HepG2 (cell line): Measurements from ENCODE around the gene NOL11. TPM values are rescaled to one million over a fixed set of nuclear protein-coding genes. Genes with fewer than 3 reads are reported as not detected.
A peak's percentile ranks its signal among the peaks of the same experiment; 100 is the strongest.

Source experiments
- ATAC-seq: fragments of 200-7000 bp; cut with Tn5 transposase; 3 replicates; pipeline ENCODE4 v1.9.1; 2020; ENCODE audit warnings: mild to moderate bottlenecking, moderate library complexity
- BruUV-seq: library from RNA; stranded (reverse); fragments of 400-500 nt; replicated peaks from 2 replicates; lab custom pipeline; 2021; lab: Mats Ljungman, UMichigan
- CTCF ChIA-PET: fragments of 300-600 bp; formaldehyde crosslinking; extraction: SDS; loops from one replicate; lab custom pipeline; 2021; ENCODE audit warnings: low total read pairs, inconsistent platforms, low intra/inter-chr PET ratio; lab: Yijun Ruan, JAX
- POLR2A ChIA-PET: fragments of 350-600 bp; sonication (Branson Sonifier 250); formaldehyde crosslinking; loops from one replicate; lab custom pipeline; 2020; ENCODE audit warnings: antibody characterized with exemption, inconsistent platforms; lab: Yijun Ruan, JAX
- DNase-seq: peaks from one replicate; pipeline ENCODE4 v3.0.0-alpha.2; 2015; ENCODE audit warnings: low spot score
- FAIRE-seq: peaks from 3 replicates; lab custom pipeline; 2011; peaks lifted over from hg19 to GRCh38; lab: Jason Lieb, UNC
- H2AFZ ChIP-seq: one replicate; pipeline ENCODE4 v1.6.1; 2011; ENCODE audit warnings: low read length, inconsistent platforms
- H3K27ac ChIP-seq: fragments of 300-600 bp; 3 replicates; pipeline ENCODE4 v1.8.0; 2011; ENCODE audit warnings: mixed run types, mild to moderate bottlenecking, mixed read lengths, low read length, inconsistent platforms; ENCODE audit not compliant: insufficient read depth; ENCODE audit errors: extremely low read length
- H3K27me3 ChIP-seq, 2 experiments: fragments of 200-600 bp in 1 of 2; 2 replicates in 1 of 2; 3 replicates in 1 of 2; pipeline versions ENCODE4 v1.6.0 to v1.8.0; 2011; ENCODE audit warnings: low read length in 2 of 2, mild to moderate bottlenecking in 2 of 2, moderate library complexity in 2 of 2, inconsistent platforms in 1 of 2; ENCODE audit not compliant: insufficient read depth in 2 of 2, control insufficient read depth in 1 of 2
- H3K36me3 ChIP-seq, 2 experiments: fragments of 200-600 bp in 1 of 2; replicated peaks in 1 of 2; 2 replicates in 1 of 2; 3 replicates in 1 of 2; pipeline versions ENCODE4 v1.5.1 to v1.8.0; 2011; ENCODE audit warnings: low read length in 2 of 2, inconsistent platforms in 1 of 2; ENCODE audit not compliant: insufficient read depth in 2 of 2, control insufficient read depth in 1 of 2
- H3K4me1 ChIP-seq: 2 replicates; pipeline ENCODE4 v1.5.1; 2012; ENCODE audit warnings: low read length, inconsistent platforms; ENCODE audit not compliant: insufficient read depth
- H3K4me2 ChIP-seq: 2 replicates; pipeline ENCODE4 v1.6.0; 2011; ENCODE audit warnings: low read depth, low read length, inconsistent platforms
- H3K4me3 ChIP-seq, 3 experiments: fragments of 200-600 bp in 1 of 3; sonication (generic), shearing (Covaris generic) in 1 of 3; replicated peaks in 1 of 3; 2 replicates each; pipeline ENCODE4 v1.5.1; 2011 to 2016; ENCODE audit warnings: low read length in 3 of 3, inconsistent platforms in 2 of 3, low read depth in 2 of 3, mild to moderate bottlenecking in 2 of 3, control low read depth in 1 of 3, mixed read lengths in 1 of 3; ENCODE audit not compliant: insufficient read depth in 1 of 3
- H3K79me2 ChIP-seq: one replicate; pipeline ENCODE4 v1.6.1; 2011; ENCODE audit warnings: low read length, inconsistent platforms; ENCODE audit not compliant: insufficient read depth
- H3K9ac ChIP-seq: 2 replicates; pipeline ENCODE4 v1.6.0; 2011; ENCODE audit warnings: mild to moderate bottlenecking, low read depth, low read length, inconsistent platforms; ENCODE audit not compliant: insufficient read depth
- H3K9me3 ChIP-seq: 2 replicates; pipeline ENCODE4 v1.5.1; 2012; ENCODE audit warnings: mild to moderate bottlenecking, low read length
- H4K20me1 ChIP-seq: 2 replicates; pipeline ENCODE4 v1.6.0; 2011; ENCODE audit warnings: inconsistent platforms, mild to moderate bottlenecking, low read length, moderate library complexity; ENCODE audit not compliant: insufficient read depth
- ISX ChIP-seq: sonication (generic); formaldehyde crosslinking; conservative IDR thresholded peaks from 2 replicates; pipeline ENCODE4 v1.5.0; 2020; ENCODE audit warnings: missing genetic modification reagents
- PAF1 ChIP-seq: IDR thresholded peaks from 2 replicates; pipeline ENCODE4 v1.6.1; 2016; ENCODE audit warnings: missing genetic modification reagents, missing compliant biosample characterization
- SOX6 ChIP-seq, 2 experiments: fragments of 450-650 bp in 1 of 2; sonication (generic) in 1 of 2; formaldehyde crosslinking in 1 of 2; IDR thresholded peaks; 2 replicates each; pipeline versions ENCODE4 v1.4.0 to v1.6.1; 2017 to 2020; ENCODE audit warnings: antibody characterized with exemption in 1 of 2, mild to moderate bottlenecking in 1 of 2, missing genetic modification reagents in 1 of 2
- ZBTB40 ChIP-seq, 2 experiments: fragments of 450-650 bp in 1 of 2; sonication (generic) in 1 of 2; formaldehyde crosslinking in 1 of 2; IDR thresholded peaks; 2 replicates each; pipeline versions ENCODE4 v1.6.1 to v1.8.0; 2016 to 2022; ENCODE audit warnings: antibody characterized with exemption in 1 of 2, mild to moderate bottlenecking in 1 of 2, missing genetic modification reagents in 1 of 2
- ZKSCAN5 ChIP-seq: sonication (generic); formaldehyde crosslinking; IDR thresholded peaks from 2 replicates; pipeline ENCODE4 v1.5.1; 2020; ENCODE audit warnings: mild to moderate bottlenecking, missing genetic modification reagents
- ZNF441 ChIP-seq: sonication (generic); formaldehyde crosslinking; IDR thresholded peaks from 2 replicates; pipeline ENCODE4 v1.7.0; 2021; ENCODE audit warnings: missing genetic modification reagents, borderline replicate concordance
- ZNF558 ChIP-seq: sonication (generic); formaldehyde crosslinking; IDR thresholded peaks from 2 replicates; pipeline ENCODE4 v1.9.0; 2022; ENCODE audit warnings: mild to moderate bottlenecking, missing genetic modification reagents, borderline replicate concordance
- ZNF576 ChIP-seq: sonication (generic); formaldehyde crosslinking; IDR thresholded peaks from 2 replicates; pipeline ENCODE4 v1.4.0; 2020; ENCODE audit warnings: mild to moderate bottlenecking, missing genetic modification reagents
- ZSCAN29 ChIP-seq: sonication (generic); formaldehyde crosslinking; conservative IDR thresholded peaks from 2 replicates; pipeline ENCODE4 v1.4.0; 2020; ENCODE audit warnings: mild to moderate bottlenecking, missing genetic modification reagents
- WGBS: methylation state at CpG from one replicate; pipeline ENCODE4 v1.1.6; 2017; ENCODE audit warnings: low lambda C conversion rate; 5-methylcytosine and 5-hydroxymethylcytosine counted together
- in situ Hi-C: cut with HindIII; loops from 2 replicates; pipeline ENCODE4 v1.10.0; 2017; ENCODE audit warnings: low pct_unique_long_range_greater_than_20kb; ENCODE audit not compliant: extremely low pct_ligation_motif_present
- intact Hi-C: fragments of 100-400 bp; cut with micrococcal nuclease; formaldehyde crosslinking; loops from one replicate; pipeline ENCODE4 v1.10.0; 2022; ENCODE audit not compliant: unreplicated experiment
- polyA plus RNA-seq, 8 experiments: library from polyadenylated mRNA; depleted of rRNA in 3 of 8; stranded (reverse) in 7 of 8; unstranded in 1 of 8; fragments of >200 nt; fragmentation: Illumina TruSeq in 4 of 8; extraction: Trizol in 4 of 8; gene quantifications; 2 replicates each; pipeline versions ENCODE4 v1.2.1 to v1.2.3, GENCODE V29; 2011 to 2016; ENCODE audit warnings: low read depth in 4 of 8, missing spikeins in 1 of 8, mixed read lengths in 1 of 8; ENCODE audit not compliant: insufficient read depth in 1 of 8
- total RNA-seq, 5 experiments: library from RNA; depleted of rRNA; stranded (reverse); fragments of >200 nt; fragmentation: Illumina TruSeq; extraction: Trizol; gene quantifications; 2 replicates each; pipeline ENCODE4 v1.2.3, GENCODE V29; 2016; ENCODE audit warnings: low read depth in 1 of 5

Gene NOL11
- total and polyA plus RNA-seq, 2 of the 13 experiments (the other 11 are each of a cell fraction or from before 2014, with no cell fraction given) = 45.8 to 124 TPM

DNA sequence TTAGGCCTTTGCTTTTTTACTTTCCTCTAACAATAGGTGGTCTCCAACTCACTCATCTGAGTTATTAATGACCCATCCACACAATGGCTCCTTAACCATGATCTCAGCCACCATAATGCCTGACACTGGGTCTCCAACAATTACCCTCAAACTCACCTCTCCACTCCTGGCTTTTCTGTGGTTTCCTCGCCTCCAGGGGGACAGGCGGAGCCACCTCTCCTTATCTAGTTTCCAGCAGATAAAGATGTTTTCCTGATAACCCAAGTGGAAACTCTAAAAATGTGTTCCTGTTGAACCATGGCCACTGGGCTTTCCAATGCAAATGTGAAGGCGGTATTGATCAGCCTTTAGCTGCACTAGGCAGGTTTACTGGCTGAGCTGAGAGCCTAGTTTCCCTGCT is 9.4 kb upstream of the NOL11 start:
- H3K9ac ChIP-seq = no peak overlapping the region
- H3K4me2 ChIP-seq = no peak overlapping the region
- H4K20me1 ChIP-seq = no peaks in the 10 kb centered on the region
- WGBS = 36% methylated on average over 3 of the region's 3 CpGs
- POLR2A ChIA-PET = interaction anchor here (1.7 kb wide), 1 partner anchor 9 kb away, joined by 3 read pairs; no protein-coding TSS in a partner anchor
- no peak overlapping the region for H3K27ac ChIP-seq
- no peak for FAIRE-seq
- no peaks in the 10 kb centered on the region for H3K36me3 ChIP-seq
- DNase-seq = no peak
- TF ChIP-seq SOX6 (IDR thresholded peaks at IDR 0.05) (no peak), SOX6 (CRISPR knock-in tag; IDR thresholded peaks at IDR 0.05) (no peak), ZKSCAN5 (CRISPR knock-in tag) (0 out of 2 replicates have a peak, but pooled peaks have one; percentile 46), ISX (CRISPR knock-in tag) (no peak), ZNF558 (no peak), ZNF441 (CRISPR knock-in tag) (no peak)
- no peaks in the 10 kb centered on the region for H3K4me1 ChIP-seq
- BruUV-seq = no TSS peak
- CTCF ChIA-PET = no interaction called here
- no peak overlapping the region for H3K4me3 ChIP-seq
- H2AFZ ChIP-seq = peak overlapping the region; percentile 61
- in situ Hi-C loops (no loop called here), intact Hi-C loops (no loop called here)
- no peaks in the 10 kb centered on the region; a peak in 1 of 5 replicates for H3K27me3 ChIP-seq
- no peaks in the 10 kb centered on the region for H3K79me2 ChIP-seq
- no peaks in the 10 kb centered on the region for H3K9me3 ChIP-seq
- ATAC-seq = no peak; the same call in 1 of the 3 replicates

DNA sequence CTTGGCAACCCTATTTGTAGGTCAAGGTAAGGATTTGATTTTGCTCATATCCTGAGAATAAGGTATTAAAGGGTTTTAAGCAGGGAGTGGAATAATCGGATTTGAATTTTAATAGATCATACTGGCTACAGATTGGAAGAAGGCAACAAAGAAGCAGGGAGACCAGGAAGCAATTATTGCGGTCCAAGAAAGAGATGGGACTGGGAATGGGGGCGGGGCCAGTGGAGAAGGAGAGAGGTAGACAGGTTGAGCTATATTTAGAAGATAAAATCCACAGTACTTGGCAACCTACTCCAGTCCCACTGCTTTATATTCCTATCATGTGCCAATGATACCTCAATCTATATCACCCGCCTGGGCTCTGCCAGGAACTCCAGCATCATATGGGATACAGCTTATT is 5.8 kb upstream of the NOL11 start:
- ATAC-seq = no peak
- Histone ChIP-seq H3K36me3 (no peaks in the 10 kb centered on the region), H3K9me3 (no peaks in the 10 kb centered on the region), H3K27ac (no peak overlapping the region), H3K79me2 (no peaks in the 10 kb centered on the region), H3K4me3 (no peak overlapping the region), H3K4me2 (no peak overlapping the region), H3K27me3 (no peaks in the 10 kb centered on the region; a peak in 1 of 5 replicates), H4K20me1 (no peaks in the 10 kb centered on the region), H2AFZ (no peak overlapping the region), H3K4me1 (peaks cover 12% of the 10 kb centered on the region), H3K9ac (no peak overlapping the region)
- no TSS peak for BruUV-seq
- ChIA-PET CTCF (no interaction called here), POLR2A (no interaction called here)
- FAIRE-seq = no peak
- DNase-seq = no peak
- WGBS = 34% methylated on average over 4 of the region's 4 CpGs
- in situ Hi-C loops = no loop called here
- intact Hi-C loops = no loop called here
- TF ChIP-seq ZNF576 (CRISPR knock-in tag) (no peak), PAF1 (CRISPR knock-in tag) (no peak), ZSCAN29 (CRISPR knock-in tag) (no peak), ZBTB40 (IDR thresholded peaks at IDR 0.05) (no peak), ZBTB40 (CRISPR knock-in tag; IDR thresholded peaks at IDR 0.05) (no peak)
